Nephron (organoid): Measurements from ENCODE around the gene LAMA1.

Experiments
- H3K27ac Mint-ChIP-seq, 3 experiments: 2 replicates each; pipeline ENCODE4 v1.8.0; 2020; ENCODE audit warnings: mixed read lengths in 3 of 3, mild to moderate bottlenecking in 2 of 3, moderate library complexity in 1 of 3
- H3K27me3 Mint-ChIP-seq: 2 replicates; pipeline ENCODE4 v1.8.0; 2021; ENCODE audit warnings: low read depth, mild to moderate bottlenecking, moderate library complexity, mixed read lengths
- H3K36me3 Mint-ChIP-seq: 2 replicates; pipeline ENCODE4 v1.8.0; 2020; ENCODE audit warnings: low read depth, mixed read lengths
- H3K4me1 Mint-ChIP-seq: 2 replicates; pipeline ENCODE4 v1.8.0; 2020; ENCODE audit warnings: mixed read lengths
- H3K4me3 Mint-ChIP-seq, 3 experiments: 2 replicates each; pipeline ENCODE4 v1.8.0; 2020; ENCODE audit warnings: mild to moderate bottlenecking in 3 of 3, mixed read lengths in 3 of 3, moderate library complexity in 2 of 3
- H3K9me3 Mint-ChIP-seq: 2 replicates; pipeline ENCODE4 v1.8.0; 2020; ENCODE audit warnings: mixed read lengths
- CTCF ChIP-seq, 3 experiments: fragments of 200-600 bp; sonication (generic); IDR thresholded peaks; one replicate each; pipeline ENCODE4 v1.5.0; 2021; ENCODE audit warnings: antibody characterized with exemption in 3 of 3; ENCODE audit not compliant: unreplicated experiment in 3 of 3

Gene LAMA1

GRCh38 chr18:7084080-7085065 lies 33.2 kb downstream of the LAMA1 start:
- peak overlapping the region; percentile 81 to 97 (median 97) for H3K27ac Mint-ChIP-seq
- TF ChIP-seq CTCF (IDR thresholded peaks at IDR 0.05; ENCODE audit: unreplicated experiment in 3 of 3): no peak
- no peaks in the 10 kb centered on the region for H3K9me3 Mint-ChIP-seq
- H3K36me3 Mint-ChIP-seq: peaks cover 9% of the 10 kb centered on the region
- H3K27me3 Mint-ChIP-seq: peaks cover 5% of the 10 kb centered on the region
- H3K4me1 Mint-ChIP-seq: peaks cover 24% of the 10 kb centered on the region
- H3K4me3 Mint-ChIP-seq: peak overlapping the region in 2 of 3 experiments; percentile 2 to 4

- H3K9me3 Mint-ChIP-seq: no peaks in the 10 kb centered on the region
- H3K4me1 Mint-ChIP-seq: peaks cover 24% of the 10 kb centered on the region
- no peak for TF ChIP-seq CTCF (IDR thresholded peaks at IDR 0.05; ENCODE audit: unreplicated experiment in 3 of 3)
- H3K27me3 Mint-ChIP-seq: no peaks in the 10 kb centered on the region
- peak overlapping the region in 2 of 3 experiments; percentile 1 to 30 for H3K4me3 Mint-ChIP-seq
- peak overlapping the region; percentile 87 to 94 (median 92) for H3K27ac Mint-ChIP-seq
- peaks cover 17% of the 10 kb centered on the region for H3K36me3 Mint-ChIP-seq
These were observed 34.9 kb downstream of the LAMA1 start for GRCh38 chr18:7082671-7083070.

- Mint-ChIP-seq H3K4me1 (peaks cover 10% of the 10 kb centered on the region), H3K36me3 (peaks cover 25% of the 10 kb centered on the region), H3K27me3 (no peaks in the 10 kb centered on the region), H3K4me3 (no peak overlapping the region), H3K27ac (no peak overlapping the region), H3K9me3 (no peaks in the 10 kb centered on the region)
- TF ChIP-seq CTCF (IDR thresholded peaks at IDR 0.05; ENCODE audit: unreplicated experiment in 3 of 3): no peak
These were observed 38.4 kb downstream of the LAMA1 start for GRCh38 chr18:7079231-7079630.

- Mint-ChIP-seq H3K36me3 (peaks cover 8% of the 10 kb centered on the region), H3K4me3 (no peak overlapping the region), H3K9me3 (no peaks in the 10 kb centered on the region), H3K4me1 (no peaks in the 10 kb centered on the region), H3K27me3 (peaks cover 13% of the 10 kb centered on the region), H3K27ac (no peak overlapping the region)
- no peak for TF ChIP-seq CTCF (IDR thresholded peaks at IDR 0.05; ENCODE audit: unreplicated experiment in 3 of 3)
These were observed 45.0 kb downstream of the LAMA1 start for GRCh38 chr18:7072593-7072992.

- Mint-ChIP-seq H3K4me3 (no peak overlapping the region), H3K9me3 (no peaks in the 10 kb centered on the region), H3K27ac (no peak overlapping the region), H3K36me3 (peaks cover 8% of the 10 kb centered on the region), H3K4me1 (no peaks in the 10 kb centered on the region), H3K27me3 (peaks cover 13% of the 10 kb centered on the region)
- no peak for TF ChIP-seq CTCF (IDR thresholded peaks at IDR 0.05; ENCODE audit: unreplicated experiment in 3 of 3)
These were observed 46.0 kb downstream of the LAMA1 start for GRCh38 chr18:7071600-7071999.
